Measurements from ENCODE around the gene EXOC4. TPM values are rescaled to one million over a fixed set of nuclear protein-coding genes. Genes with fewer than 3 reads are reported as not detected.

The EXOC4 gene
- total and polyA plus RNA-seq, 2 of the 8 experiments (the other 6 are each of a cell fraction or from before 2014, with no cell fraction given), result 27.0 to 67.3 TPM

GRCh38 chr7:133937786-133938185 is 684.9 kb downstream of the EXOC4 start:
- H3K36me3 ChIP-seq (ENCODE audit: control insufficient read depth in 2 of 4, insufficient read depth in 4 of 4, low read length in 3 of 4), result no peaks in the 10 kb centered on the region; a peak in 1 of 8 replicates
- H3K79me1 ChIP-seq (ENCODE audit: low read depth, low read length), result no peaks in the 10 kb centered on the region
- H3K9me3 ChIP-seq (ENCODE audit: insufficient read depth in 2 of 2, low read depth in 1 of 2, low read length in 1 of 2), result no peaks in the 10 kb centered on the region
- H4K8ac ChIP-seq (ENCODE audit: extremely low read depth, insufficient read depth, low read length), result no peak overlapping the region
- H3K9ac ChIP-seq (replicated peaks in 1 of 4; ENCODE audit: extremely low read depth in 1 of 4, low read depth in 3 of 4, low read length in 3 of 4), result no peak overlapping the region
- H2BK5ac ChIP-seq (ENCODE audit: low read depth, low read length), result no peak overlapping the region
- H2BK120ac ChIP-seq (replicated peaks; ENCODE audit: low read depth, low read length), result no peak overlapping the region
- no peaks in the 10 kb centered on the region for H4K20me1 ChIP-seq (replicated peaks in 1 of 2; ENCODE audit: control insufficient read depth in 1 of 2, insufficient read depth in 2 of 2, low read length in 2 of 2)
- no peak overlapping the region for H3K4me2 ChIP-seq (ENCODE audit: insufficient read depth in 1 of 2, low read depth in 2 of 2, low read length in 2 of 2)
- H3K23me2 ChIP-seq (ENCODE audit: low read depth, low read length), result no peaks in the 10 kb centered on the region
- FAIRE-seq (no peak), DNase-seq (ENCODE audit: low read depth in 1 of 2, low spot score in 2 of 2) (no peak)
- H2AK5ac ChIP-seq (ENCODE audit: low read depth, low read length), result no peak overlapping the region
- H2BK12ac ChIP-seq (ENCODE audit: low read depth, low read length), result no peak overlapping the region
- no peak overlapping the region for H3K4me3 ChIP-seq (ENCODE audit: extremely low read depth in 1 of 4, insufficient read depth in 2 of 4, low read depth in 3 of 4, low read length in 4 of 4)
- H2BK20ac ChIP-seq (ENCODE audit: low read length), result no peak overlapping the region
- H3K18ac ChIP-seq (ENCODE audit: extremely low read depth, low read length), result no peak overlapping the region
- H3K27ac ChIP-seq (ENCODE audit: low read depth, low read length), result no peak overlapping the region
- H3K4me1 ChIP-seq (replicated peaks in 1 of 4; ENCODE audit: control insufficient read depth in 3 of 4, insufficient read depth in 4 of 4, low read length in 3 of 4), result peaks cover 0 to 25% (median 7%) of the 10 kb centered on the region in 4 experiments; a peak in 5 of 7 replicates
- no peak overlapping the region for H4K5ac ChIP-seq (ENCODE audit: insufficient read length, low read depth, low read length)
- H3K14ac ChIP-seq (ENCODE audit: insufficient read length), result no peak overlapping the region
- H3K27me3 ChIP-seq (replicated peaks in 1 of 4; ENCODE audit: control insufficient read depth in 3 of 4, extremely low read depth in 1 of 4, insufficient read depth in 3 of 4, low read length in 3 of 4), result no peaks in the 10 kb centered on the region
- no peak overlapping the region for H2BK15ac ChIP-seq (ENCODE audit: low read length)
- no peak overlapping the region for H4K91ac ChIP-seq (replicated peaks; ENCODE audit: insufficient read length, low read length)
- ChIA-PET CTCF (ENCODE audit: partially characterized antibody) (no interaction called here), POLR2A (ENCODE audit: partially characterized antibody) (interaction anchor here (1.2 kb wide), 1 partner anchor 9 kb away, joined by 3 read pairs; no protein-coding TSS in a partner anchor)
- no peak overlapping the region for H2AFZ ChIP-seq (ENCODE audit: low read length)
- H3K79me2 ChIP-seq (ENCODE audit: control insufficient read depth in 1 of 2, insufficient read depth in 2 of 2, low read length in 2 of 2), result no peaks in the 10 kb centered on the region
- H3K56ac ChIP-seq (replicated peaks; ENCODE audit: insufficient read length, low read depth, low read length), result no peak overlapping the region
- no peak overlapping the region for H3K23ac ChIP-seq (ENCODE audit: insufficient read length)
- WGBS, 2 experiments (ENCODE audit: extremely low coverage in 1 of 2, insufficient coverage in 1 of 2, insufficient read length in 1 of 2, insufficient replicate concordance in 2 of 2, low coverage in 1 of 2, low lambda C conversion rate in 2 of 2, missing lambda C conversion rate in 1 of 2), result 92% methylated on average over 6 of the region's 6 CpGs; no CpG with 5 or more reads in 1 of the 2 experiments
- no peak overlapping the region for H3K4ac ChIP-seq (replicated peaks; ENCODE audit: insufficient read length, low read depth, low read length)
- TF ChIP-seq GABPA (IDR thresholded peaks at IDR 0.05; ENCODE audit: borderline replicate concordance, insufficient read depth, low read length) (no peak), EP300 (IDR thresholded peaks at IDR 0.05; ENCODE audit: borderline replicate concordance in 1 of 2, low read depth in 2 of 2, low read length in 2 of 2) (no peak)
